Measurements from ENCODE around the gene GNB2.

The GNB2 gene

DNA sequence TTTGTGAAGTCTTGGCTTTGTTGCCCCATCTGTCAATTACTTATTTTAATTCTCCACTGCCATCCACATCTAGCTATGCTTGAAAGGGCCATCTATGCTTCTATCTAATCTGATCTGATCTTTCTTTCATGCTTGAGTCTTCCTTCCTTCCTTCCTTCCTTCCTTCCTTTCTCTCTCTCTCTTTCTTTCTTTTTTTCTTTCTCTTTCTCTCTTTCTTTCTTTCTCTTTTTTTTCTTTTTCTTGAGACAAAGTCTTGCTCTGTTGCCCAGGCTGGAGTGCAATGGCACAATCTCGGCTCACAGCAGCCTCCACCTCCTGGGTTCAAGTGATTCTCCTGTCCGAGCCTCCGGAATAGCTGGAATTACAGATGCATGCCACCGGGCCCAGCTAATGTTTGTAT, 43.5 kb upstream of the GNB2 start:
- TF ChIP-seq, protein P1, sequence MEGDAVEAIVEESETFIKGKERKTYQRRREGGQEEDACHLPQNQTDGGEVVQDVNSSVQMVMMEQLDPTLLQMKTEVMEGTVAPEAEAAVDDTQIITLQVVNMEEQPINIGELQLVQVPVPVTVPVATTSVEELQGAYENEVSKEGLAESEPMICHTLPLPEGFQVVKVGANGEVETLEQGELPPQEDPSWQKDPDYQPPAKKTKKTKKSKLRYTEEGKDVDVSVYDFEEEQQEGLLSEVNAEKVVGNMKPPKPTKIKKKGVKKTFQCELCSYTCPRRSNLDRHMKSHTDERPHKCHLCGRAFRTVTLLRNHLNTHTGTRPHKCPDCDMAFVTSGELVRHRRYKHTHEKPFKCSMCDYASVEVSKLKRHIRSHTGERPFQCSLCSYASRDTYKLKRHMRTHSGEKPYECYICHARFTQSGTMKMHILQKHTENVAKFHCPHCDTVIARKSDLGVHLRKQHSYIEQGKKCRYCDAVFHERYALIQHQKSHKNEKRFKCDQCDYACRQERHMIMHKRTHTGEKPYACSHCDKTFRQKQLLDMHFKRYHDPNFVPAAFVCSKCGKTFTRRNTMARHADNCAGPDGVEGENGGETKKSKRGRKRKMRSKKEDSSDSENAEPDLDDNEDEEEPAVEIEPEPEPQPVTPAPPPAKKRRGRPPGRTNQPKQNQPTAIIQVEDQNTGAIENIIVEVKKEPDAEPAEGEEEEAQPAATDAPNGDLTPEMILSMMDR (IDR thresholded peaks at IDR 0.05; ENCODE audit: low read depth, low read length, missing control alignments) = no peak
- DNase-seq (ENCODE audit: low read depth) = no peak
- in situ Hi-C loops (cut with HindIII; ENCODE audit: low sequenced_read_pairs) = no loop called here
- H3K4me3 ChIP-seq (ENCODE audit: low read depth, low read length) = no peak overlapping the region

DNA sequence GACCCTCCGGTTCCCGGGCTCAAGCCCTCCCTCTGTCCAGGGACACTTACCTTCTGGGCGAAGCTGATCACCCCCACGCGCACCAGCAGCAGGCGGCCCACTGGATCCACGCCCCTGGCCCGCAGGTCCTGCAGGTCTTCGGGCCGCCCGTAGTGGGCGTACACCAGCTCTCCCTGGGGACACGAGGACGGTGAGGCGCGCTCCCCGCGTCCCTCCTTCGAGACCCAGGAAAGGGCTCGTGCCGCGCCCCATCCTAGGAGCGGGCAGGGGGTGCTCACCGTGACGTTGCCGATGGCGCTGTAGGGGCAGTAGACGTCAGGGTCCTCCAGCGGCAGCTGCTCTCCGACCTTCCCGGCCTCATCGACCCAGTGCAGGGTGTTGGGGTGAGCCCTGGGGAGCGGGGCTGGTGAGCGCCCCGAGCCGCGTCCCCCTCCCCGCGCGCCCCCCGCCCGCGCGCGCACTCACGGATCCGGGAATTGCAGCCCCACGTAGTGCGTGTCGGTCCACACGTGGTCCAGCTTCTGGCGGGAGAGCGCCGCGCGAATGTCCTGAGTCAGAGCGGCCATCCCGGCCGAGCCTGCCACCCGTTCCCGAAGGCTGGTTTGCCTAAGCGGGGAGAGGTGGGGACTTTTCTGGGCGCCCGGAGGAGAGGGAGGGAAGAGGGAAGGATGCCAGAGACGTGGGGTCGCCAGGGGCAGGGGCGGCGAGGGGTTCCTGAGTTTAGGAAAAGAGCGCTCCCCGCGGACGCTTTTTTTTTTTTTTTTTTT, 40.4 kb upstream of the GNB2 start:
- H3K4me3 ChIP-seq (ENCODE audit: low read depth, low read length) = peak overlapping the region; percentile 34
- in situ Hi-C loops (cut with HindIII; ENCODE audit: low sequenced_read_pairs) = no loop called here
- TF ChIP-seq, protein P1 (IDR thresholded peaks at IDR 0.05; ENCODE audit: low read depth, low read length, missing control alignments) = peak; percentile 31
- no peak for DNase-seq (ENCODE audit: low read depth)

DNA sequence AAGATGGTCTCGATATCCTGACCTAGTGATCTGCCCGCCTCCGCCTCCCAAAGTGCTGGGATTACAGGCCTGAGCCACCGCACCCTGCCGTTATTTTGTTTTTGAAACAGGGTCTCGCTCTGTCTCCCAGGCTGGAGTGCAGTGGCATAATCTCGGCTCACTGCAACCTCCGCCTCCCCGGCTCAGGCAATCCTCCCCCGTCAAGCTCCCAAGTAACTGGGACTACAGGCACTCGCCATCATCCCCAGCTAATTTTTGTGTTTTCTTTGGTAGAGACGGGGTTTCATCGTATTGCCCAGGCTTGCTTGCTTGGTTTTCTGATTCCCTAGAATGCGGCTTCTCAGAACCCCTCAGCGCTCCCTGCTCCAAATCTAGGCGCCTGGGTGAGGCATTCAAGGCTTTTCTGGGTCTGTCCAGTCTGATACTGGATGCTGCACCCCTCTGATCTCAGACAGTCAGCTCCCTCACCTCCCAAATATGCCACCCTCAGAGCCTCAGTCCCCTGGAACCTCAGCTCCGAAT, 33.5 kb upstream of the GNB2 start:
- in situ Hi-C loops (cut with HindIII; ENCODE audit: low sequenced_read_pairs) = no loop called here
- TF ChIP-seq, protein P1 (IDR thresholded peaks at IDR 0.05; ENCODE audit: low read depth, low read length, missing control alignments) = no peak
- DNase-seq (ENCODE audit: low read depth) = no peak
- H3K4me3 ChIP-seq (ENCODE audit: low read depth, low read length) = no peak overlapping the region

DNA sequence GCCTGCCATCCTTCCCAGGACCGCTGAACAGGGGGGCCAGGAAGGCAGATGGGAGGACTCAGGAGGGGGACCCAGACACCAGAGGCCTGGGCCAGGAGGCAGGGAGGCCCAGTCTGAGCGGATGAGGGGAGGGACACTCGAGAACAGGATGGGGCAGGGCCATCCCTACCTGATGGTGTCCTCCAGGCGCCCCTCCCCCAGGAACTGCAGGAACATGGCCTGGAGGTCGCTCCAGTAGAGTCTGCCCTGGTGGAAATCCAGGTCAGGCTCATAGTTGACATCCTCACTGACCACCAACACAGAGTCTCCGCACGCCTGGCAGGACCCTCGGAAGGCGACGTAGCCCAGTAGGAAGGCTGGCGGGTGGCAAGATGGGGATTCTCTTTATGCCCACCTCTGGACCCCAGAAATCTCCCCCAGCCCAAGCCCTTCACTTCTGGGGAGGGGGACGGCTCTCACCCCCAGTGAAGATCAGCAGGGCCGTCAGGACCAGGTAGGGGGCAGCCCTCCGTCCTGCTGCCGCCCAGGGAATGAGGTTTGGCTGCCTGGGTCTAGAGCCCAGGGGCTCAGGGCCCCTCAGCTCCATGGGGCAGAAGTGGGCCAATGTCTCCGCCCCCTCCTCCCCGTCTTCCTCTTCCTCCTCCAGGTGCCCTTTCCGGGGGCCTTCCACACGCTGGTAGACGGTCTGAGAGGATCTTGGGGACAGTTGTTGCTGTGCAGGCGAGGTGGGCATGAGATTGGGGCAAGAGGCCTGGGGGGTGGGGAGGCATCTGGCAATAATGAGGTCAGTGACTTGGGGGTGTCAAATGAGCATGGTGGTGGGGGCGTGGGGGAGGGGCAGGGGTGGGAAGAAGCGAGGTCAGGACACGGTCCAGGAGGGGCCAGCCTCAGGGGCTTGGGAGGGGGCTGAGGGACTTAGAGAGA, 32.8 kb upstream of the GNB2 start:
- TF ChIP-seq, protein P1 (IDR thresholded peaks at IDR 0.05; ENCODE audit: low read depth, low read length, missing control alignments) = no peak
- in situ Hi-C loops (cut with HindIII; ENCODE audit: low sequenced_read_pairs) = no loop called here
- DNase-seq (ENCODE audit: low read depth) = no peak
- H3K4me3 ChIP-seq (ENCODE audit: low read depth, low read length) = no peak overlapping the region

DNA sequence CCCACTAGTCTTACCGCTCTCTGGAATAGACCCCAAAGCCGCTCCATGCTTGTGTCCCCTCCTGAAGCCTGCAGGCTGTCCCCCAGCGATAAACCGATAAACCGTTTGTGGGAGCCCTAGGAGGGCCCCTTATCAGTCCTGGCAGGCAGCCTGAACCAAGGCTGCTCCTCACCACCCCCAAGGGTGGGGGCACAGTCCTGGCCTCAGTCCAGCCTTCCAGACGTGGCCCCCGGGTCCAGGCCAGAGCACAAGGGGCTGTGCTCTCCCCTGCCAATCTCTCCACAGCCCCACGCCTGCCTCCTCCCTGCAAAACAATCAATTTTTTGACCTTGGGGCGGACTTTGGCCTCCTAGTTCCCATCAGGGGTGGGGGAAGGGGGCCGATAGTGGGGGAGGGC, 32.1 kb upstream of the GNB2 start, which contains the start of gene TFR2:
Gene TFR2, minus strand, starts transcription at position 90 of the 397 bp plus-strand sequence. Its CDS starts 43 bp downstream, at position 47.
- TF ChIP-seq, protein P1 (IDR thresholded peaks at IDR 0.05; ENCODE audit: low read depth, low read length, missing control alignments) = no peak
- in situ Hi-C loops (cut with HindIII; ENCODE audit: low sequenced_read_pairs) = no loop called here
- no peak for DNase-seq (ENCODE audit: low read depth)

DNA sequence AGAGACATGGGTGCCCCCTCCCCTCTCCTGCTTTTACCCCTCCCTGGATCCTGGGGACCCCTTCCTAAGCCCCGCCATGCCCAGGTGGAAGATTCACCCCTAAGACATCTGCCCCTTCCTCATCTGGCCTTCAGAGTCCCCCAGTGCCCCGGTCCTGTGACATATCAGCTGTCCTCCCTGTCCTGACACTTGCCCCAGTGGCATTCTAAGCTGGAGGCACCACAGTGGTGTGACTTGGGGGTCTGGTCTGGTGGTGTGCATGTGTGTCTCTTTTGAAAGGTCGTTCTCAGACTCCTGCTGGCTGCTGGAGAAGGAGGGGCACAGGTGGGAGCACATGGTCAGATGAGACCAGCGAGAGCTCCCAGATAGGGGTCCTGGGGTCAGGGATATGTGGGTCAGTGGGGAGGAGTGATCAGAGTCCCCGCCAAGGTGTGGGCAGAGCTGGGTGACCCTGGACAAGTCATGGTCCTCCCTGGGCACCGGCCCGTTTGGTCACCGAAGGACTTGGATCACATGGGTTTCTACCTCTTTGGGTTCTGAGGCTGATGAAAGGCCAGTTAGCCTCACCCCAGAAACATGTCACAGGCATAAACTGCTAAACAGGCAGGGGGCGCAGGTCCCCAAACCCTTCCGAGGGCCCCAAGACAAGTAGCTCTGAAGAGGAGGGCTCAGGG, 31.5 kb upstream of the GNB2 start:
- TF ChIP-seq, protein P1 (IDR thresholded peaks at IDR 0.05; ENCODE audit: low read depth, low read length, missing control alignments) = no peak
- DNase-seq (ENCODE audit: low read depth) = no peak
- H3K4me3 ChIP-seq (ENCODE audit: low read depth, low read length) = no peak overlapping the region
- in situ Hi-C loops (cut with HindIII; ENCODE audit: low sequenced_read_pairs) = no loop called here

More for the DNA sequence above, 32.1 kb upstream of the GNB2 start, which contains the start of gene TFR2:
- H3K4me3 ChIP-seq (ENCODE audit: low read depth, low read length) = no peak within 1 kb of the TSS

All from astrocyte of the cerebellum (primary cell).